Measurements from ENCODE around the gene TRAM2.

The TRAM2 gene

GRCh38 chr6:52594221-52594620 lies 17.4 kb upstream of the TRAM2 start:
- no peak for ATAC-seq

GRCh38 chr6:52591832-52592231 lies 15.0 kb upstream of the TRAM2 start:
- no peak for ATAC-seq

- ATAC-seq: no peak
Observed at GRCh38 chr6:52590152-52590891, 13.5 kb upstream of the TRAM2 start.

- no peak for ATAC-seq
Observed at GRCh38 chr6:52588710-52589091, 11.8 kb upstream of the TRAM2 start.

GRCh38 chr6:52588087-52588709 lies 11.3 kb upstream of the TRAM2 start:
- ATAC-seq: no peak

- no peak for ATAC-seq
Observed at GRCh38 chr6:52587001-52587400, 10.1 kb upstream of the TRAM2 start.

- no peak for ATAC-seq
Observed at GRCh38 chr6:52584203-52584602, 7.3 kb upstream of the TRAM2 start.

GRCh38 chr6:52582996-52583395 lies 6.1 kb upstream of the TRAM2 start:
- ATAC-seq: no peak

GRCh38 chr6:52582446-52582845 lies 5.6 kb upstream of the TRAM2 start:
- no peak for ATAC-seq

- no peak for ATAC-seq
Observed at GRCh38 chr6:52580905-52581304, 4.0 kb upstream of the TRAM2 start.

GRCh38 chr6:52579006-52579660 lies 2.3 kb upstream of the TRAM2 start:
- no peak for ATAC-seq

- no peak for ATAC-seq
Observed at GRCh38 chr6:52577778-52578463, 1.1 kb upstream of the TRAM2 start.

GRCh38 chr6:52576392-52577021 lies 353 bp downstream of the TRAM2 start:
- peak; percentile 59 to 66 for ATAC-seq

- ATAC-seq: no peak
Observed at GRCh38 chr6:52576054-52576391, 837 bp downstream of the TRAM2 start.

GRCh38 chr6:52575502-52575892 lies 1.4 kb downstream of the TRAM2 start:
- no peak for ATAC-seq

- peak; percentile 36 to 48 for ATAC-seq
Observed at GRCh38 chr6:52574709-52575501, 2.0 kb downstream of the TRAM2 start.

- ATAC-seq: no peak
Observed at GRCh38 chr6:52573295-52573694, 3.6 kb downstream of the TRAM2 start.

GRCh38 chr6:52572536-52572935 lies 4.3 kb downstream of the TRAM2 start:
- no peak for ATAC-seq

- no peak for ATAC-seq
Observed at GRCh38 chr6:52571099-52571755, 5.6 kb downstream of the TRAM2 start.

- ATAC-seq: no peak
Observed at GRCh38 chr6:52570291-52570700, 6.6 kb downstream of the TRAM2 start.

GRCh38 chr6:52568320-52568719 lies 8.5 kb downstream of the TRAM2 start:
- ATAC-seq: no peak

- ATAC-seq: no peak
Observed at GRCh38 chr6:52566853-52567279, 10.0 kb downstream of the TRAM2 start.

Measured in activated CD4-positive, CD25-positive, alpha-beta regulatory T cell treated with anti-CD3 and anti-CD28 coated beads, Interleukin-2, amount 50 U/mL, for 24 hours (primary cell).